ENCODE results near the gene PPP6R2. TPM values are rescaled to one million over a fixed set of nuclear protein-coding genes. Genes with fewer than 3 reads are reported as not detected.

Gene PPP6R2
- total RNA-seq, 1 experiment from 2014 or later, result 42.6 TPM

GRCh38 chr22:50341977-50342650, 1.0 kb upstream of the PPP6R2 start:
- Histone ChIP-seq H2BK20ac (ENCODE audit: low read depth, low read length, poor library complexity, severe bottlenecking) (no peak overlapping the region), H2BK15ac (ENCODE audit: low read depth, low read length) (no peak overlapping the region), H3K9me3 (ENCODE audit: control insufficient read depth, low read depth, low read length) (no peaks in the 10 kb centered on the region), H3K23me2 (ENCODE audit: insufficient read length, low read depth, low read length, poor library complexity, severe bottlenecking) (peaks cover 9% of the 10 kb centered on the region), H2AFZ (ENCODE audit: low read length) (peak overlapping the region; percentile 82), H3K9ac (ENCODE audit: extremely low read depth, insufficient read length, low read length) (no peak overlapping the region), H3K23ac (ENCODE audit: insufficient read length, low read depth, low read length) (no peak overlapping the region), H3K79me2 (ENCODE audit: insufficient read depth, low read length) (no peaks in the 10 kb centered on the region), H3K27me3 (ENCODE audit: insufficient read depth, low read length) (no peaks in the 10 kb centered on the region), H3K79me1 (ENCODE audit: insufficient read depth, low read depth, low read length, poor library complexity, severe bottlenecking) (no peaks in the 10 kb centered on the region), H2BK120ac (ENCODE audit: low read depth, low read length, poor library complexity, severe bottlenecking) (no peak overlapping the region), H3T11ph (ENCODE audit: low read length) (no peak overlapping the region), H2BK5ac (ENCODE audit: insufficient read length, low read length) (no peak overlapping the region), H4K91ac (ENCODE audit: insufficient read length, low read depth, low read length) (no peak overlapping the region), H3K14ac (ENCODE audit: insufficient read depth, low read length) (no peak overlapping the region), H3K4me1 (ENCODE audit: insufficient read depth, low read length) (no peaks in the 10 kb centered on the region), H4K8ac (replicated peaks; ENCODE audit: insufficient read length, low read depth, low read length) (no peak overlapping the region), H4K20me1 (ENCODE audit: control insufficient read depth, insufficient read depth, insufficient read length) (peaks cover 3% of the 10 kb centered on the region), H3K18ac (ENCODE audit: insufficient read length, low read depth, low read length) (no peak overlapping the region), H3K4ac (ENCODE audit: low read depth, low read length) (no peak overlapping the region), H3K27ac (ENCODE audit: insufficient read length, low read depth, low read length) (no peak overlapping the region), H2BK12ac (ENCODE audit: insufficient read length, low read depth, low read length) (no peak overlapping the region), H2AK5ac (ENCODE audit: insufficient read length, low read length) (no peak overlapping the region), H4K5ac (ENCODE audit: insufficient read length, low read depth, low read length) (no peak overlapping the region), H3K56ac (ENCODE audit: insufficient read length, low read depth, low read length) (no peak overlapping the region), H3K4me2 (ENCODE audit: insufficient read depth, insufficient read length, low read length) (peak overlapping the region; percentile 85)
- peak; percentile 98 for TF ChIP-seq CTCF (conservative IDR thresholded peaks at IDR 0.05)
- no CpG with 5 or more reads among the region's 26 CpGs for WGBS (ENCODE audit: extremely low coverage, insufficient read length, low lambda C conversion rate)
- Mint-ChIP-seq H3K36me3 (ENCODE audit: insufficient read depth in 1 of 3, low read depth in 3 of 3) (peaks cover 0 to 2% (median 0%) of the 10 kb centered on the region in 3 experiments; a peak in 1 of 7 replicates), H3K9me3 (no peaks in the 10 kb centered on the region), H3K4me1 (0 out of 4 replicates have a peak, but pooled peaks cover 0 to 4% of the 10 kb centered on the region in 2 experiments), H3K4me3 (peak overlapping the region; percentile 65 to 82), H3K27me3 (ENCODE audit: low read depth) (no peaks in the 10 kb centered on the region; the same call in none of the 2 replicates), H3K27ac (0 out of 7 replicates have a peak overlapping the region, but pooled peaks of 1 of the 3 experiments have one; percentile 70)
- DNase-seq, result peak; percentile 92

Measured in H9 (cell line).